ENCODE results near the gene RPTOR.

The RPTOR gene

GRCh38 chr17:80656590-80656989 lies 112.0 kb downstream of the RPTOR start:
- Histone ChIP-seq H3K9me3 (ENCODE audit: control insufficient read depth, insufficient read depth, low read depth, low read length) (no peaks in the 10 kb centered on the region), H3K36me3 (ENCODE audit: control insufficient read depth in 2 of 2, insufficient read depth in 1 of 2, low read length in 2 of 2) (no peaks in the 10 kb centered on the region), H3K27ac (ENCODE audit: extremely low read depth, low read depth, low read length) (no peak overlapping the region), H3K4me3 (ENCODE audit: low read depth, low read length) (no peak overlapping the region), H3K4me1 (ENCODE audit: control insufficient read depth, insufficient read depth, low read length) (no peaks in the 10 kb centered on the region)
- ChIA-PET CTCF (interaction anchor here (0.6 to 0.8 kb wide), 4 partner anchors 12 to 1291 kb away, joined by 3 to 4 read pairs (median 3); no protein-coding TSS in a partner anchor), POLR2A (no interaction called here)
- TF ChIP-seq FEZF1 (tag by site-specific recombination; IDR thresholded peaks at IDR 0.05) (no peak), ZNF423 (tag by site-specific recombination; IDR thresholded peaks at IDR 0.05) (no peak), ZNF10 (tag by site-specific recombination; IDR thresholded peaks at IDR 0.05) (no peak)

GRCh38 chr17:80657561-80657960 lies 112.9 kb downstream of the RPTOR start:
- ChIA-PET CTCF (interaction anchor here (0.5 to 0.6 kb wide), 2 partner anchors 209 to 1292 kb away, joined by 3 read pairs; no protein-coding TSS in a partner anchor), POLR2A (no interaction called here)
- Histone ChIP-seq H3K9me3 (ENCODE audit: control insufficient read depth, insufficient read depth, low read depth, low read length) (no peaks in the 10 kb centered on the region), H3K27ac (ENCODE audit: extremely low read depth, low read depth, low read length) (no peak overlapping the region), H3K4me1 (ENCODE audit: control insufficient read depth, insufficient read depth, low read length) (no peaks in the 10 kb centered on the region), H3K36me3 (ENCODE audit: control insufficient read depth in 2 of 2, insufficient read depth in 1 of 2, low read length in 2 of 2) (no peaks in the 10 kb centered on the region), H3K4me3 (ENCODE audit: low read depth, low read length) (no peak overlapping the region)
- TF ChIP-seq YY1 (tag by site-specific recombination; IDR thresholded peaks at IDR 0.05) (no peak), SETDB1 (IDR thresholded peaks at IDR 0.05; ENCODE audit: insufficient read length, low read length) (peak; percentile 81)

- H3K27ac ChIP-seq (ENCODE audit: extremely low read depth, low read depth, low read length), result no peak overlapping the region
- H3K4me1 ChIP-seq (ENCODE audit: control insufficient read depth, insufficient read depth, low read length), result no peaks in the 10 kb centered on the region; the same call in 1 of the 2 replicates
- no peaks in the 10 kb centered on the region for H3K36me3 ChIP-seq (ENCODE audit: control insufficient read depth in 2 of 2, insufficient read depth in 1 of 2, low read length in 2 of 2)
- H3K9me3 ChIP-seq (ENCODE audit: control insufficient read depth, insufficient read depth, low read depth, low read length), result no peaks in the 10 kb centered on the region
- ChIA-PET POLR2A (no interaction called here), CTCF (interaction anchor here (0.7 kb wide), 2 partner anchors 16 to 205 kb away, joined by 3 to 4 read pairs; no protein-coding TSS in a partner anchor)
- H3K4me3 ChIP-seq (ENCODE audit: low read depth, low read length), result no peak overlapping the region
- TF ChIP-seq ZNF670 (tag by site-specific recombination; IDR thresholded peaks at IDR 0.05; ENCODE audit: low read depth), result no peak
- TF ChIP-seq ZNF37A (tag by site-specific recombination; IDR thresholded peaks at IDR 0.05), result no peak
- TF ChIP-seq ZNF324 (tag by site-specific recombination; IDR thresholded peaks at IDR 0.05), result no peak
- TF ChIP-seq ZNF513 (tag by site-specific recombination; IDR thresholded peaks at IDR 0.05), result no peak
- TF ChIP-seq ZNF560 (tag by site-specific recombination; IDR thresholded peaks at IDR 0.05; ENCODE audit: borderline replicate concordance), result no peak
- no peak for TF ChIP-seq ZNF426 (tag by site-specific recombination; IDR thresholded peaks at IDR 0.05)
- TF ChIP-seq KLF1 (tag by site-specific recombination; IDR thresholded peaks at IDR 0.05), result no peak
- TF ChIP-seq, protein P1, sequence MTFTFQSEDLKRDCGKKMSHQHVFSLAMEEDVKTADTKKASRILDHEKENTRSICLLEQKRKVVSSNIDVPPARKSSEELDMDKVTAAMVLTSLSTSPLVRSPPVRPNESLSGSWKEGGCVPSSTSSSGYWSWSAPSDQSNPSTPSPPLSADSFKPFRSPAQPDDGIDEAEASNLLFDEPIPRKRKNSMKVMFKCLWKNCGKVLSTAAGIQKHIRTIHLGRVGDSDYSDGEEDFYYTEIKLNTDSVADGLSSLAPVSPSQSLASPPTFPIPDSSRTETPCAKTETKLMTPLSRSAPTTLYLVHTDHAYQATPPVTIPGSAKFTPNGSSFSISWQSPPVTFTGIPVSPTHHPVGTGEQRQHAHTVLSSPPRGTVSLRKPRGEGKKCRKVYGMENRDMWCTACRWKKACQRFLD (tag by site-specific recombination; IDR thresholded peaks at IDR 0.05), result no peak
These were observed 114.2 kb downstream of the RPTOR start for GRCh38 chr17:80658821-80659220.

DNA sequence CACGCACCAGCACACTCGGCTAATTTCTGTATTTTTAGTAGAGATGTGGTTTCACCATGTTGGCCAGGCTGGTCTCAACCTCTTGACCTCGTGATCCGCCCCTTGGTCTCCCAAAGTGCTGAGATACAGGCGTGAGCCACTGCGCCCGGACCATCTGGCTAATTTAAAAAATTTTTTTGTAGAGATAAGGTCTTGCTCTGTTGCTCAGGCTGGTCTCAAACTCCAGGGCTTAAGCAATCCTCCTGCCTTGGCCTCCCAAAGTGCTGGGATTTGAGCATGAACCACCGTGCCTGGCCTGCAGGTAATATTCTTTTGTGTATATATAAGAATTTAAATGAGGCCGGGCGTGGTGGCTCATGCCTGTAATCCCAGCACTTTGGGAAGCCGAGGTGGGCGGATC lies 115.0 kb downstream of the RPTOR start:
- Histone ChIP-seq H3K27ac (ENCODE audit: extremely low read depth, low read depth, low read length) (no peak overlapping the region), H3K4me3 (ENCODE audit: low read depth, low read length) (no peak overlapping the region), H3K4me1 (ENCODE audit: control insufficient read depth, insufficient read depth, low read length) (peaks cover 8% of the 10 kb centered on the region; the same call in 1 of the 2 replicates), H3K36me3 (ENCODE audit: control insufficient read depth in 2 of 2, insufficient read depth in 1 of 2, low read length in 2 of 2) (no peaks in the 10 kb centered on the region), H3K9me3 (ENCODE audit: control insufficient read depth, insufficient read depth, low read depth, low read length) (no peaks in the 10 kb centered on the region)
- no peak for TF ChIP-seq KLF8 (tag by site-specific recombination; IDR thresholded peaks at IDR 0.05)
- TF ChIP-seq ZNF548 (tag by site-specific recombination; IDR thresholded peaks at IDR 0.05), result no peak
- TF ChIP-seq ZNF132 (tag by site-specific recombination; IDR thresholded peaks at IDR 0.05; ENCODE audit: borderline replicate concordance), result no peak
- no peak for TF ChIP-seq ZNF175 (tag by site-specific recombination; IDR thresholded peaks at IDR 0.05)
- TF ChIP-seq KLF9 (tag by site-specific recombination; IDR thresholded peaks at IDR 0.05; ENCODE audit: low read depth), result no peak
- no peak for TF ChIP-seq ZNF629 (tag by site-specific recombination; IDR thresholded peaks at IDR 0.05)
- no peak for TF ChIP-seq ZNF560 (tag by site-specific recombination; IDR thresholded peaks at IDR 0.05; ENCODE audit: borderline replicate concordance)
- no peak for TF ChIP-seq ZNF311 (tag by site-specific recombination; IDR thresholded peaks at IDR 0.05; ENCODE audit: borderline replicate concordance)
- no peak for TF ChIP-seq ZNF146 (tag by site-specific recombination; IDR thresholded peaks at IDR 0.05)
- no peak for TF ChIP-seq WT1 (tag by site-specific recombination; IDR thresholded peaks at IDR 0.05)
- no peak for TF ChIP-seq ZNF423 (tag by site-specific recombination; IDR thresholded peaks at IDR 0.05)
- ChIA-PET POLR2A (no interaction called here), CTCF (no interaction called here)
